Ascending aorta (tissue), 2 donors: ENCODE data around the gene HIF3A. TPM values are rescaled to one million over a fixed set of nuclear protein-coding genes. Genes with fewer than 3 reads are reported as not detected.

Source experiments
- DNase-seq, 2 donors: peaks; one replicate each; pipeline ENCODE4 v3.0.0-alpha.2; 2019; ENCODE audit warnings: low spot score in 2 of 2
- H3K27ac ChIP-seq, 2 donors: fragments of 200-600 bp; sonication (generic); one replicate each; pipeline ENCODE4 v1.5.1; 2016 to 2017; ENCODE audit warnings: mild to moderate bottlenecking in 1 of 2
- H3K27me3 ChIP-seq: fragments of 200-600 bp; sonication (generic); one replicate; pipeline ENCODE4 v1.5.1; 2017
- H3K36me3 ChIP-seq, 2 donors: fragments of 200-600 bp; sonication (generic); one replicate each; pipeline ENCODE4 v1.5.1; 2016
- H3K4me1 ChIP-seq, 2 donors: fragments of 200-600 bp; sonication (generic); one replicate each; pipeline ENCODE4 v1.5.1; 2016 to 2017; ENCODE audit warnings: mild to moderate bottlenecking in 1 of 2
- H3K4me3 ChIP-seq, 2 donors: fragments of 200-600 bp; sonication (generic); one replicate each; pipeline ENCODE4 v1.5.1; 2016 to 2017; ENCODE audit warnings: mild to moderate bottlenecking in 1 of 2
- H3K9me3 ChIP-seq, 2 donors: fragments of 200-600 bp; sonication (generic); one replicate each; pipeline ENCODE4 v1.5.1; 2016
- CTCF ChIP-seq, 3 experiments: fragments of 200-600 bp in 2 of 3; fragments of 450-650 bp in 1 of 3; sonication (generic) in 2 of 3; IDR thresholded peaks; one replicate each; pipeline ENCODE4 v1.5.1; 2016 to 2019; ENCODE audit warnings: antibody characterized with exemption in 3 of 3, mild to moderate bottlenecking in 1 of 3, moderate library complexity in 1 of 3
- intact Hi-C: fragments of 100-400 bp; cut with DNase I; formaldehyde crosslinking; loops from one replicate; pipeline ENCODE4 v1.15.1; 2023
- total RNA-seq: library from RNA; depleted of rRNA; stranded (reverse); fragments of >200 nt; gene quantifications from one replicate; pipeline ENCODE4 v1.1.0, GENCODE V29; 2016

HIF3A gene
- total RNA-seq, 1 donor from 2014 or later: 591 TPM

- intact Hi-C loops: no loop called here
- Histone ChIP-seq H3K4me1 (no peaks in the 10 kb centered on the region), H3K27me3 (no peaks in the 10 kb centered on the region), H3K9me3 (peaks cover 0 to 6% of the 10 kb centered on the region in 2 donors), H3K27ac (no peak overlapping the region), H3K4me3 (no peak overlapping the region), H3K36me3 (peaks cover 95 to 96% of the 10 kb centered on the region in 2 donors)
- DNase-seq: no peak
- TF ChIP-seq CTCF (IDR thresholded peaks at IDR 0.05): no peak
Observed at GRCh38 chr19:46328079-46328478, 31.2 kb downstream of the HIF3A start.

- H3K9me3 ChIP-seq: peaks cover 0 to 6% of the 10 kb centered on the region in 2 donors
- H3K36me3 ChIP-seq: peaks cover 84% of the 10 kb centered on the region in 2 donors
- no peak overlapping the region for H3K4me3 ChIP-seq
- no peak overlapping the region for H3K27ac ChIP-seq
- no peaks in the 10 kb centered on the region for H3K4me1 ChIP-seq
- intact Hi-C loops: loop anchor here (5.0 kb wide), 1 partner anchor 48 kb away; no protein-coding TSS in a partner anchor
- no peaks in the 10 kb centered on the region for H3K27me3 ChIP-seq
- no peak for TF ChIP-seq CTCF (IDR thresholded peaks at IDR 0.05)
- DNase-seq: no peak
Observed at GRCh38 chr19:46330319-46330918, 33.6 kb downstream of the HIF3A start.

GRCh38 chr19:46337487-46337886, 40.6 kb downstream of the HIF3A start:
- no peaks in the 10 kb centered on the region for H3K9me3 ChIP-seq
- intact Hi-C loops: no loop called here
- peaks cover 64 to 66% of the 10 kb centered on the region in 2 donors for H3K36me3 ChIP-seq
- no peak overlapping the region for H3K27ac ChIP-seq
- H3K4me1 ChIP-seq: no peaks in the 10 kb centered on the region
- no peak overlapping the region for H3K4me3 ChIP-seq
- no peaks in the 10 kb centered on the region for H3K27me3 ChIP-seq
- TF ChIP-seq CTCF (IDR thresholded peaks at IDR 0.05): no peak
- DNase-seq: no peak

GRCh38 chr19:46339446-46339845, 42.6 kb downstream of the HIF3A start:
- Histone ChIP-seq H3K27me3 (no peaks in the 10 kb centered on the region), H3K4me3 (no peak overlapping the region), H3K4me1 (no peaks in the 10 kb centered on the region), H3K27ac (no peak overlapping the region), H3K9me3 (no peaks in the 10 kb centered on the region), H3K36me3 (peaks cover 57 to 59% of the 10 kb centered on the region in 2 donors)
- TF ChIP-seq CTCF (IDR thresholded peaks at IDR 0.05): no peak
- intact Hi-C loops: no loop called here
- no peak for DNase-seq

GRCh38 chr19:46340051-46340659, 43.3 kb downstream of the HIF3A start:
- Histone ChIP-seq H3K27me3 (no peaks in the 10 kb centered on the region), H3K36me3 (peaks cover 53 to 54% of the 10 kb centered on the region in 2 donors), H3K4me3 (no peak overlapping the region), H3K9me3 (no peaks in the 10 kb centered on the region), H3K27ac (no peak overlapping the region), H3K4me1 (no peaks in the 10 kb centered on the region)
- intact Hi-C loops: no loop called here
- no peak for DNase-seq
- no peak for TF ChIP-seq CTCF (IDR thresholded peaks at IDR 0.05)
